GM23248 (cell line): ENCODE results near the gene MAD2L1. TPM values are rescaled to one million over a fixed set of nuclear protein-coding genes. Genes with fewer than 3 reads are reported as not detected.
A peak's percentile ranks its signal among the peaks of the same experiment; 100 is the strongest.
"Not testable (repeated sequence)": the region's sequence is repeated elsewhere in the genome, so short reads cannot be mapped to it uniquely, and the experiment has no call there.

Experiments
- DNase-seq: peaks from one replicate; pipeline ENCODE4 v3.0.0-alpha.2; 2015
- H2AFZ ChIP-seq: fragments of 200-600 bp; sonication (generic); 2 replicates; pipeline ENCODE4 v1.6.1; 2016; ENCODE audit warnings: antibody characterized with exemption
- H3F3A ChIP-seq: fragments of 200-600 bp; sonication (generic); 2 replicates; pipeline ENCODE4 v1.6.1; 2016; ENCODE audit warnings: mild to moderate bottlenecking, antibody characterized with exemption, mixed run types; ENCODE audit not compliant: insufficient read depth
- H3K27ac ChIP-seq: fragments of 200-600 bp; sonication (generic); 2 replicates; pipeline ENCODE4 v1.5.1; 2016; ENCODE audit warnings: mild to moderate bottlenecking
- H3K27me3 ChIP-seq: fragments of 200-600 bp; sonication (generic); replicated peaks from 2 replicates; pipeline ENCODE4 v1.6.1; 2016; ENCODE audit warnings: mild to moderate bottlenecking; ENCODE audit not compliant: insufficient read depth
- H3K36me3 ChIP-seq: fragments of 200-600 bp; sonication (generic); 2 replicates; pipeline ENCODE4 v1.6.1; 2016; ENCODE audit warnings: low read depth, mild to moderate bottlenecking
- H3K4me1 ChIP-seq: fragments of 200-600 bp; sonication (generic); 2 replicates; pipeline ENCODE4 v1.6.1; 2016; ENCODE audit warnings: mild to moderate bottlenecking; ENCODE audit not compliant: insufficient read depth
- H3K4me2 ChIP-seq: fragments of 200-600 bp; sonication (generic); one replicate; pipeline ENCODE4 v1.6.1; 2016; ENCODE audit warnings: mild to moderate bottlenecking; ENCODE audit not compliant: unreplicated experiment
- H3K4me3 ChIP-seq: fragments of 200-600 bp; sonication (generic); 2 replicates; pipeline ENCODE4 v1.5.1; 2016; ENCODE audit warnings: mild to moderate bottlenecking
- H3K79me2 ChIP-seq: fragments of 200-600 bp; sonication (generic); 2 replicates; pipeline ENCODE4 v1.6.1; 2016; ENCODE audit warnings: mild to moderate bottlenecking; ENCODE audit not compliant: insufficient read depth
- H3K9ac ChIP-seq: fragments of 200-600 bp; sonication (generic); 2 replicates; pipeline ENCODE4 v1.6.1; 2016; ENCODE audit warnings: mild to moderate bottlenecking
- H3K9me2 ChIP-seq: fragments of 200-600 bp; sonication (generic); 2 replicates; pipeline ENCODE4 v1.6.1; 2016; ENCODE audit warnings: mixed run types, mild to moderate bottlenecking, moderate library complexity; ENCODE audit not compliant: insufficient read depth
- H3K9me3 ChIP-seq: fragments of 200-600 bp; sonication (generic); one replicate; pipeline ENCODE4 v1.6.1; 2017; ENCODE audit warnings: low read depth
- H4K20me1 ChIP-seq: fragments of 200-600 bp; sonication (generic); 2 replicates; pipeline ENCODE4 v1.6.0; 2016; ENCODE audit not compliant: insufficient read depth
- EZH2 ChIP-seq: fragments of 200-600 bp; sonication (generic); IDR thresholded peaks from 2 replicates; pipeline ENCODE4 v1.6.1; 2018; ENCODE audit warnings: antibody characterized with exemption, mild to moderate bottlenecking; ENCODE audit not compliant: insufficient read depth, poor library complexity, severe bottlenecking
- EZH2phosphoT487 ChIP-seq: fragments of 200-600 bp; sonication (generic); IDR thresholded peaks from 2 replicates; pipeline ENCODE4 v1.6.1; 2018; ENCODE audit warnings: antibody characterized with exemption, moderate library complexity, mild to moderate bottlenecking, low read depth; ENCODE audit not compliant: insufficient read depth
- WGBS, 2 experiments: methylation state at CpG; one replicate each; pipeline ENCODE4 v1.1.6; 2015 to 2017; ENCODE audit warnings: low lambda C conversion rate in 2 of 2, low coverage in 1 of 2; ENCODE audit errors: missing lambda C conversion rate in 2 of 2; 5-methylcytosine and 5-hydroxymethylcytosine counted together
- in situ Hi-C: fragments of 300-500 bp; cut with MboI; formaldehyde crosslinking; loops from 2 replicates; pipeline ENCODE4 v1.15.0; 2020
- polyA plus RNA-seq: library from polyadenylated mRNA; unstranded; fragments of >200 nt; fragmentation: Nextera tagmentation; extraction: Ambion mirVana; gene quantifications from 2 replicates; pipeline ENCODE4 v1.2.1, GENCODE V29; 2016
- total RNA-seq: library from RNA; depleted of rRNA; stranded (reverse); fragments of >200 nt; shearing (Covaris generic); gene quantifications from 2 replicates; pipeline ENCODE4 v1.2.3, GENCODE V29; 2014

The MAD2L1 gene
- total and polyA plus RNA-seq, 2 experiments from 2014 or later, result 31.3 to 40.6 TPM

GRCh38 chr4:120065974-120066516 is 603 bp downstream of the MAD2L1 start:
- Histone ChIP-seq H2AFZ (peak overlapping the region; percentile 94), H3K4me3 (peak overlapping the region; percentile 93), H3K27me3 (no peaks in the 10 kb centered on the region), H3K9me3 (no peaks in the 10 kb centered on the region), H3K36me3 (no peaks in the 10 kb centered on the region), H3F3A (peaks cover 43% of the 10 kb centered on the region), H3K9me2 (no peaks in the 10 kb centered on the region), H3K27ac (peak overlapping the region; percentile 97), H4K20me1 (no peaks in the 10 kb centered on the region), H3K4me2 (peak overlapping the region; percentile 83), H3K4me1 (peaks cover 63% of the 10 kb centered on the region), H3K9ac (peak overlapping the region; percentile 94), H3K79me2 (peaks cover 61% of the 10 kb centered on the region)
- WGBS, 2 experiments, result 0 to 1% methylated on average over 15 of the region's 15 CpGs
- DNase-seq, result peak; percentile 39
- TF ChIP-seq EZH2phosphoT487, result no peak
- no peak for TF ChIP-seq EZH2
- in situ Hi-C loops, result no loop called here

GRCh38 chr4:120064887-120065286 is 1.8 kb downstream of the MAD2L1 start:
- Histone ChIP-seq H3K9ac (peak overlapping the region; percentile 94; the same call in 1 of the 2 replicates), H2AFZ (peak overlapping the region; percentile 94)
- no peak for TF ChIP-seq EZH2phosphoT487
- no peak for TF ChIP-seq EZH2

GRCh38 chr4:120063711-120064110 is 2.9 kb downstream of the MAD2L1 start:
- in situ Hi-C loops, DNase-seq, H3K4me3 ChIP-seq, H3K4me2 ChIP-seq, H3K27me3 ChIP-seq, H3K27ac ChIP-seq, H4K20me1 ChIP-seq, H3K36me3 ChIP-seq, H3K9me3 ChIP-seq, H3K9me2 ChIP-seq, H3K9ac ChIP-seq: not testable (repeated sequence)
- peaks cover 61% of the 10 kb centered on the region for H3K79me2 ChIP-seq
- H2AFZ ChIP-seq, result peak overlapping the region; percentile 45
- 87 to 91% methylated on average over 9 of the region's 9 CpGs for WGBS, 2 experiments
- peaks cover 40% of the 10 kb centered on the region for H3K4me1 ChIP-seq
- peaks cover 28% of the 10 kb centered on the region for H3F3A ChIP-seq

More at GRCh38 chr4:120064887-120065286, 1.8 kb downstream of the MAD2L1 start:
- peaks cover 61% of the 10 kb centered on the region for H3K79me2 ChIP-seq
- H3K4me2 ChIP-seq, result peak overlapping the region; percentile 83
- H3K9me3 ChIP-seq, result no peaks in the 10 kb centered on the region
- no peaks in the 10 kb centered on the region for H3K9me2 ChIP-seq
- in situ Hi-C loops, result no loop called here
- H3F3A ChIP-seq, result peaks cover 35% of the 10 kb centered on the region
- peaks cover 51% of the 10 kb centered on the region for H3K4me1 ChIP-seq
- DNase-seq, result no peak
- no peaks in the 10 kb centered on the region for H3K27me3 ChIP-seq
- H4K20me1 ChIP-seq, result no peaks in the 10 kb centered on the region
- H3K36me3 ChIP-seq, result no peaks in the 10 kb centered on the region
- no peak overlapping the region for H3K27ac ChIP-seq
- H3K4me3 ChIP-seq, result peak overlapping the region; percentile 93
- WGBS, 2 experiments, result 57 to 62% methylated on average over 5 of the region's 5 CpGs

GRCh38 chr4:120062663-120063195 is 3.9 kb downstream of the MAD2L1 start:
- H3K27me3 ChIP-seq, result no peaks in the 10 kb centered on the region
- H3K4me1 ChIP-seq, result peaks cover 31% of the 10 kb centered on the region
- peak; percentile 51 for DNase-seq
- 58 to 71% methylated on average over 5 of the region's 5 CpGs for WGBS, 2 experiments
- no peak overlapping the region for H3K27ac ChIP-seq
- TF ChIP-seq EZH2 (no peak), EZH2phosphoT487 (no peak)
- H3K4me2 ChIP-seq, result no peak overlapping the region
- H3K9me2 ChIP-seq, result no peaks in the 10 kb centered on the region
- no peaks in the 10 kb centered on the region for H3K36me3 ChIP-seq
- in situ Hi-C loops, result no loop called here
- H3K79me2 ChIP-seq, result peaks cover 55% of the 10 kb centered on the region
- no peaks in the 10 kb centered on the region for H4K20me1 ChIP-seq
- no peaks in the 10 kb centered on the region for H3K9me3 ChIP-seq
- peaks cover 20% of the 10 kb centered on the region for H3F3A ChIP-seq
- H3K4me3 ChIP-seq, result no peak overlapping the region
- H3K9ac ChIP-seq, result no peak overlapping the region
- peak overlapping the region; percentile 45 for H2AFZ ChIP-seq
